ENCODE measurements around the gene THYN1.
"Not testable (repeated sequence)": the region's sequence is repeated elsewhere in the genome, so short reads cannot be mapped to it uniquely, and the experiment has no call there.

Gene THYN1

GRCh38 chr11:134275534-134276395 lies 22.6 kb upstream of the THYN1 start, which contains the start of gene GLB1L3:
GLB1L3 (plus strand) TSS chr11:134276379; CDS start chr11:134276741, 362 bp downstream.
- DNase-seq (ENCODE audit: low spot score) (no peak), FAIRE-seq (no peak)

GRCh38 chr11:134275188-134275533 lies 22.0 kb upstream of the THYN1 start:
- DNase-seq (ENCODE audit: low spot score) (no peak), FAIRE-seq (no peak)

GRCh38 chr11:134273317-134273712 lies 20.2 kb upstream of the THYN1 start:
- FAIRE-seq (no peak), DNase-seq (ENCODE audit: low spot score) (no peak)

GRCh38 chr11:134272381-134273316 lies 19.5 kb upstream of the THYN1 start:
- no peak for FAIRE-seq
- no peak for DNase-seq (ENCODE audit: low spot score)

GRCh38 chr11:134271978-134272377 lies 18.8 kb upstream of the THYN1 start:
- DNase-seq (ENCODE audit: low spot score), result no peak
- FAIRE-seq, result no peak

- DNase-seq (ENCODE audit: low spot score) (no peak), FAIRE-seq (no peak)
These were observed 17.1 kb upstream of the THYN1 start for GRCh38 chr11:134270250-134270714.

GRCh38 chr11:134267966-134268365 lies 14.8 kb upstream of the THYN1 start:
- FAIRE-seq (no peak), DNase-seq (ENCODE audit: low spot score) (no peak)

GRCh38 chr11:134267461-134267860 lies 14.3 kb upstream of the THYN1 start:
- DNase-seq (ENCODE audit: low spot score) (no peak), FAIRE-seq (no peak)

- DNase-seq (ENCODE audit: low spot score) (no peak), FAIRE-seq (no peak)
These were observed 13.7 kb upstream of the THYN1 start for GRCh38 chr11:134266841-134267251.

GRCh38 chr11:134266440-134266839 lies 13.3 kb upstream of the THYN1 start:
- no peak for FAIRE-seq

GRCh38 chr11:134264966-134265764 lies 12.0 kb upstream of the THYN1 start:
- no peak for DNase-seq (ENCODE audit: low spot score)
- no peak for FAIRE-seq

More at GRCh38 chr11:134266440-134266839, 13.3 kb upstream of the THYN1 start:
- DNase-seq (ENCODE audit: low spot score), result no peak

- FAIRE-seq (no peak), DNase-seq (ENCODE audit: low spot score) (no peak)
These were observed 8.7 kb upstream of the THYN1 start for GRCh38 chr11:134261626-134262488.

- FAIRE-seq (no peak), DNase-seq (ENCODE audit: low spot score) (no peak)
These were observed 7.8 kb upstream of the THYN1 start for GRCh38 chr11:134260983-134261382.

- DNase-seq (ENCODE audit: low spot score), result no peak
- no peak for FAIRE-seq
These were observed 7.4 kb upstream of the THYN1 start for GRCh38 chr11:134260503-134260902.

GRCh38 chr11:134258577-134258976 lies 5.4 kb upstream of the THYN1 start:
- no peak for FAIRE-seq
- DNase-seq (ENCODE audit: low spot score), result no peak

- no peak for FAIRE-seq
These were observed 3.9 kb upstream of the THYN1 start for GRCh38 chr11:134257101-134257500.

GRCh38 chr11:134255184-134255561 lies 2.0 kb upstream of the THYN1 start:
- not testable (repeated sequence) for FAIRE-seq; DNase-seq (ENCODE audit: low spot score)

More at GRCh38 chr11:134257101-134257500, 3.9 kb upstream of the THYN1 start:
- no peak for DNase-seq (ENCODE audit: low spot score)

- DNase-seq (ENCODE audit: low spot score), result no peak
These were observed 1.5 kb upstream of the THYN1 start for GRCh38 chr11:134254433-134255183.

More at GRCh38 chr11:134254433-134255183, 1.5 kb upstream of the THYN1 start:
- FAIRE-seq, result no peak

Data from RCC 7860 (cell line).